Left hindlimb (tissue), 1 donor: Measurements from ENCODE around the gene ANXA4.
"Not testable (repeated sequence)": the region's sequence is repeated elsewhere in the genome, so short reads cannot be mapped to it uniquely, and the experiment has no call there.

Experiments
- DNase-seq: peaks from one replicate; pipeline ENCODE4 v3.0.0-alpha.2; 2018

Gene ANXA4

GRCh38 chr2:69811591-69811990, 69.7 kb downstream of the ANXA4 start:
- DNase-seq: no peak

GRCh38 chr2:69815717-69816116, 73.8 kb downstream of the ANXA4 start:
- DNase-seq: no peak

- DNase-seq: peak; percentile 75
Observed at GRCh38 chr2:69816923-69817542, 75.1 kb downstream of the ANXA4 start.

GRCh38 chr2:69817729-69818501, 76.0 kb downstream of the ANXA4 start:
- DNase-seq: no peak

DNA sequence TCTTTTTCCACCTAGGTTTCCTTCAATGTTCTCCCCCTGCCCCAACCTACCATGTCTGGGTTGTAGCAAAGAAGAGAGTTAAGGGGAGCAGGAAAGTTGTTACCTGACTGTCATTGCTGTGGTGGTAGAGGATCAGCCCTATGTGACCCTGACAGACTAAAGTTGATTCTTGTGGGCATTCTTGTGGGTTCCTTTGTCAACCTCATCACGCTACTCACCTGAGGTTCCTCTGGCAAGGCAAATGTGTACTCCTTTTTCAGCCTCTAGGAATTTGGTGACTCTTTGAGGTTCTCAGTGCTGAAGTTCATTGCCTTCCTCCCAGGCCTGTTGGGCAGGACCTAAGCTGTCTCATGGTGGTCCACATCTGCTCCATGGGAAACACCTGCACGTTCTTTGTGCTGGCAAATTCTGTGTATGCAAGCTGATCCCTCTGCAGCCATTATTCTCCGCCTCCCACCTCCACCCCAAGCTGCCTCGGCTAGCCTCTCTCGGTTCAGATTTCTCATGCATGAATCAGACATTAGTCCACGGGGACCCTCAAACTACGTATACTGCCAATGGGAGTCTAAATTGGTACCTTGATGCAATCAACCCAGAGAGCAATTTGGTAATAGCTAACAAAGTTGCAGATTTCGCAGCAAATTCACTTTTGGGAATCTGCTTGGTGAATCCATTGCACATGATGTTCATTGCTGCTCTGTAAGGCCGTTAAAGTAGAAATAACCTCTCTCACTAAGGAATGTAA, 86.0 kb downstream of the ANXA4 start:
- DNase-seq: no peak

DNA sequence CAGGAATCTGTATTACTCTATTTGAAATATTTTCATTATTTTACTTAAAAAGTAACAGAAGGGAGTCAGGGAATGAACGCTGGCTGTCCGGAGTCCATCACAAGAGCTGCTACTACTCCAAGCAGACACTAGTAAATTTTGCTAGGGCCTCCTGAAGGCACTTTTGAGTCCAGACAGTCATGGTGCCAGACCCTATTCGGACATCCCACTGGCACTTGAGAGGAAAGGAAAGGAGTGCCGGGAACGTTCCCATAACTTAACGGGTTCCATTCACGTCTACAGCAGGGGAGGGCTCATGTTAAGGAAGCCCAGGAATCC, 87.0 kb downstream of the ANXA4 start:
- DNase-seq: no peak

DNA sequence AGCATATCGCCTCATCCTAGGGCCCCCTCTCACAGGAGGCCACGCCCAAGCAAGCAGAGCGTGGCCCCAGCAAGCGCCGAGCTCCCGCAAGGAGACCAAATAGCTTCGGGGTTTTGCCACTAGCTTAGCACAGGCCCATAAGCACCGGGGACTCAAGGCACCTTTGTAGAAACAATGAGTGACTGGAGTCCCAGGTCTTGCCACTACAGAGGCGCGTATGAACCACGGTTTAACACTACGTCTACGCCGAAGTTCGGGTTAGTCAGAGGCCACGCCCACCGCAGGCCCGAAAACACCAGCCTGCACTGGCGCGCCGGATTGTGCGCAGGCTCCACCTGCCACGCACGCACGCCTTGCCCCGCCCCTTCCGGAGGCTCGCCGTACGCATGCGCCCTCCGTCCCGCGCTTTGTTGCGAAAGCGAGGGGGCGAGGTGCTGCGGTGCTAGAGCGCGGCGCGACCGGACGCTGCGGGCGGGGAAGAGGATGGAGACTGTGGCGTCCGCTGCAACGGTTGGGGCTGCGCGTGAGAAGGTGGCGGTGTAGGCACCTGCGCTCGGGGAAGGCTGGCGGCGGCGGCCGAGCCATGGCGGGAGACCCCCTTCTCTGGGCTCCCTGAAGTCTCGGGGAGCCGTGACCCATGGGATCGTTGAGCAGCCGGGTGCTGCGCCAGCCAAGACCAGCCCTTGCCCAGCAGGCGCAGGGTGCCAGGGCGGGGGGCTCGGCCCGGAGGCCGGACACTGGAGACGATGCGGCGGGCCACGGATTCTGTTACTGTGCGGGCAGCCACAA, 87.5 kb downstream of the ANXA4 start, which contains the start of gene GMCL1:
GMCL1 (plus strand) TSS at position 405 of the 789 bp plus-strand sequence; CDS start at position 638, 233 bp downstream.
- peak; percentile 98 for DNase-seq

DNA sequence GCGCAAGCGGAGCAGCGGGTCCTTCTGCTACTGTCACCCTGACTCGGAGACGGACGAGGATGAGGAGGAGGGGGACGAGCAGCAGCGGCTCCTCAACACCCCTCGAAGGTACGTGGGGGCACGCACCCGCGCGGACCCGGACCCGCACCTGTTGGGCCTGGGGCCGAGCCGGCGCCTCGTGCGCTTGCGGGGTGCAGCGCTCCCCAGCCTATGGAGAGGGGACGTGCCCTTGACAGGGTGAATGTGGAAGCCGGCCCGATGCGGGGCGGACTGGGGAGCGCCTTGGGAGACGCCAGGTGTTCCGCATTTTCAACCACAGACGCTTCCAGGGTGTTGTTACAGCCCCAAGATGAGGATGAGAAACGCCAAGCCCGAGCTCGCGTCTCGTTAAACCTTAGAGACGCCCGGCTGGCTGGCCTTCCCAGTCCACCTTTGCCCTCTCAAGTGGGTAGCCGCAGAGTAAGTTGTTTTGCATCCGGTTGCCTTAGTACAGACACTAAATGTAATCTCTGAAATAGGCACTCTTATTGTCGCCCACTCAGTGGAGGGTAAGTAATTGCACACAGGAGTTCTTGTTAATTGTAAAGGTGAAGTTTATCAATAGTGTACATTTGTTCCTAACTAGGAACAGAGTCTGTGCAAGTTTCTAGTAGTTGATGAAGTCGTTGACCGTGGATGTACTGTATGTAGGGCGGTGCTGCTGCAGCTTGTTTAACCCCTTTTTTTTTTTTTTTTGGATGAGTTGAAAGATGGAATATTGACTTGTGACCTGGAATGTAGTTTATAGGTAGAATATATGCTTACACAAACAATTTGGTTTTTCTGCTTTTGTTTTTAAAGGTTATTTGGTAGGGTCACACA, 88.3 kb downstream of the ANXA4 start:
- no peak for DNase-seq

DNA sequence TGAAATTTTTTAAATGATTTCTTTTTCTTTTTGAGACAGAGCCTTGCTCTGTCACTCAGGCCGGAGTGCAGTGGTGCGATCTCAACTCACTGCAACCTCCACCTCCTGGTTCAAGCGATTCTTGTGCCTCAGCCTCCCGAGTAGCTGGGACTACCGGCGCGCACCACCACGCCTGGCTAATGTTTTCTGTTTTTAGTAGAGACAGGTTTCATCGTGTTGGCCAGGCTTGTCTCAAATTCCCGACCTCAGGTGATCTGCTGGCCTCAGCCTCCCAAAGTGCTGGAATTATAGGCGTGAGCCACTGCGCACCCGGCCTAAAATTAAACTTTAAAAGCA, 88.9 kb downstream of the ANXA4 start:
- DNase-seq: not testable (repeated sequence)

GRCh38 chr2:69831354-69831905, 89.5 kb downstream of the ANXA4 start:
- no peak for DNase-seq

DNA sequence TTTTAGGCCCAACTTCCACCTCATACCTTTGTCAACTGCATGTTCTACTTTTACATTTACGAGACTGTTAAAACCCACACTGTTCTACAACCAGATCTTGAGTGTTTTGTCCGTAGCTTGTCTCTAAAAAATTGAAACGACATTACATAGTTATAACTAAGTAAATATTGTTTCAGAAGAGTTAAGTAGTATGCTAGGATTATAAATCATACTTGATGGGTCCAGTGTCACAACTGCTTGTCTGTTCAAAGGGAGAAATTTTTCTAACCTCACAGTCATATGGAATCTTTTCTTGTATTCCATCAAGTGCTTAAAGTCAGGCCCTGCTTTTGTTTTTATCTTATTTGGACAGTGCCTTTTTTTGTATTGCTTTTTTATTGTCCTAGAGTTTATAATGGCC, 91.8 kb downstream of the ANXA4 start:
- DNase-seq: no peak

- no peak for DNase-seq
Observed at GRCh38 chr2:69835666-69836065, 93.7 kb downstream of the ANXA4 start.

DNA sequence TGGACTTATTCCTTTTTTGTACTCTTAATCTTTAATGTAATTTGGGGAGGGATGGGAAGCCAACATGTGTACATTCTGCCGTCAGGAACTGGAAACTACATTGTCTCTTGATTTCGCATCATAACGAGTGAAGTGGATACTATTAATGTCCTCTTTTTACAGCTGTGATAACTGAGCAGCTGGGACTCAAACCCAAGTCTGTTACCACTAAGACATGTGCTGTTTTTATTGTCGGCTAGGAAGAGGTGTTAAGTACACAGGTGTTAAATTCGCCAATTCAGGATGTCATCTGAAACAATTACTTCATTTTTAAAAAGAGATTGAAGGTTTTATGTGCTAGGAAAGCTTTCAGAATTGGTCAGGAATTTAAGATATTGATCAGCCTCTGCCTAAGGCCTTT, 94.4 kb downstream of the ANXA4 start:
- DNase-seq: no peak

DNA sequence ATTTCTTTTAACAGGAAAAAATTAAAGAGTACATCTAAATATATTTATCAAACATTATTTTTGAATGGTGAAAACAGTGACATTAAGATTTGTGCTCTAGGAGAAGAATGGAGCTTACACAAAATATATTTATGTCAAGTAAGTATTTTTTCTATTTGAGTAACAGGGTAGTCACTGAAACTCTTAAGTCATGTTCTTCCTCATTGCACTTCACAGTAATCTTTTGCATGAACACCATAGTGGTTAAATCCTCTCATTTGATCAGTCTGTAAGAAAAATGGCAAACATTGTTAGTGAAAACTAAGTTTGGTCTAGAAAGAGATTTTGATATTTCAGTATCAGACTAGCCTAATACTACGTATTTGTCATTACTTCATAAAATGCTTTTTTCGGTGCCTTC, 95.6 kb downstream of the ANXA4 start:
- no peak for DNase-seq

DNA sequence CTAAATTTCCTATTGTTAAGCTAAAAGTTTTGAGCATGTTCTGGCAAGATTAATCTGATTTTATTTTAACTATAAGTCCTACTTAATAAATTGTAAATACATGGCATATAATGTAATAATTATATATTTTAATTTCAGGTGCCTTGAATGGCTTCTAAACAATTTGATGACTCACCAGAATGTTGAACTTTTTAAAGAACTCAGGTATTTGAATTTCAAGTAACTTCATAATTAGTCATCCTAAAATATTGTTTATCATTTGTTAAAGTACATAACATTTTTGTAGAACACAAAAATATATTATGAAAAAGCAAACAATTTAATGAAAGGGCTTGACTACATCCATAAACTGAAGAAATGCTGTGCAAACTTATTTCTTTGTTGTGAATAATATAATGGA, 102.1 kb downstream of the ANXA4 start:
- DNase-seq: no peak

DNA sequence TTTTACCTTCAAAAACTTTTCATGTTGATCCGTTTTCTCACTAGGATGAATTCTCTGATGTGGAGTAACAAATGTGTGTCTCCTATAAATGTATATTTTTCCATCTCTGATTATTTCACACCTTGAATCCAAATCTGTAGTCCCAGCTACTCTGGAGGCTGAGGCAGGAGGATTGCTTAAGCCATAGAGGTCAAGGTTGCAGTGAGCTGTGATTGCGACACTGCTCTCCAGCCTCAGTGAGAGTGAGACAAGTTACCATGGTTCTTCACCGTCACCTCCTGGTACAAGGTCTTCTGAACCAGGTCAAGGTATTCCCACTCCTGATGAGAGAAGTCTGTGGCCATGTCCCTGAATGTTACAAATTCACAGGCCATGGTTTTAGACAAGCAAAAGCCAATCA, 102.6 kb downstream of the ANXA4 start:
- DNase-seq: no peak

GRCh38 chr2:69846182-69847067, 104.5 kb downstream of the ANXA4 start:
- DNase-seq: no peak

DNA sequence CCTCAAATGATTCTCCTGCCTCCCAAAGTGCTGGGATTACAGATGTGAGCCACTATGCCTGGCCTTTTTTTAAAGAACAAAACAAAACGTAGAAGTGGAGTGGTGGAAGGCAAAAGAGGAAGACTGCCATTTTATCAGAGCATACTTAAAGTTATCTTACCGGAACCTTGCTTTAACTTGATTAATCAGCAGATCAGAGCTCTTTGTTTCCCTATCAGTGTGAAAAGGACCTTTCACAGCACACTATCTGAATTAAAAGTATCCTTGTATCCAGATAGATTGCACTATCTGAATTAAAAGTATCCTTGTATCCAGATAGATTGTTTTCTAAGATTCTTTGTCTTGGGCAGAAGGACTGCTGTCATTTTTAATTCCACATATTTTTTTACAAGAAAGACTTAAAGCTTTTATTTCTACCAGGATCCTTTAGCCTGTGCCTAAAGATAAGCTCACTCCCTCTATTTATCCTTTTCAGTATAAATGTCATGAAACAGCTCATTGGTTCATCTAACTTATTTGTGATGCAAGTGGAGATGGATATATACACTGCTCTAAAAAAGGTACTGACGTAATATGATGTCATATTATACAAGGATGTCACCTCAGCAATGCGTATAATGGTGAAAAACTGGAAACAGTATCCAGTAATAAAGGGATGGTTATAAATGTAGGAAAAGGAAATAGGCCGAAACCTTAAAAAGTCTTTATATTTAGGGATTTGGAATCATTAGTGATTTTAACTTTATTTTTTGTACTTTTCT, 105.3 kb downstream of the ANXA4 start:
- no peak for DNase-seq

DNA sequence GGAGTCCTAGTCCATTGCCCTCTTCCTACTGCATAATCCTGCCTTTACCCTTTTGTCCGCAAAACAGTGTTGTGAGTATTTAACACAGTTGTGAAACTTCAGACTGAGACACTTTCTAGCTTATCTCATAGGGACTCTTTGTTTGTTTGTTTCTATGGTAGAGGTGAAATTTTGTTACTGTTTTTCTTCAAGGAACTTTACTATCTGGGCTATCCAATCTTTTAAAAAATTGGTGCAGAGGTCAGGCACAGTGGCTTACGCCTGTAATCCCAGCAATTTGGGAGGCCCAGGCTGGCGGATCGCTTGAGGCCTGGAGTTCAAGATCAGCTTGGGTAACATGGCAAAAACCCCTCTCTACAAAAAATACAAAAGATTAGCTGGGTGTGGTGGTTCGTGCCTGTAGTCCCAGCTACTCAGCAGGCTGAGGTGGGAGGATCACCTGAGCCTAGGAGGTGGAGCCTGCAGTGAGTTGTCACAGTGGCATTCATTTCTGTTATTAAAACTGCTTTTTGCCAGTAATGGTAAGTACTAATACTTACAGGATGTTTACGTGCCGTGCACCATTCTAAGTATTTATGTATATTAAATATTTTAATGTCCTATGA, 106.4 kb downstream of the ANXA4 start:
- DNase-seq: no peak

GRCh38 chr2:69858261-69858660, 116.3 kb downstream of the ANXA4 start:
- no peak for DNase-seq
